SU-DHL-6 (cell line): ENCODE results near the gene UBE2L5.

Experiments used
- CTCF ChIP-seq: fragments of 200-600 bp; sonication (generic); IDR thresholded peaks from one replicate; pipeline ENCODE4 v1.5.1; 2017; ENCODE audit warnings: antibody characterized with exemption, mild to moderate bottlenecking, low read length, moderate library complexity; ENCODE audit not compliant: insufficient read depth, poor library complexity, severe bottlenecking
- EZH2phosphoT487 ChIP-seq: fragments of 200-600 bp; sonication (generic), shearing (Covaris generic); conservative IDR thresholded peaks from 2 replicates; pipeline ENCODE4 v1.6.1; 2018; ENCODE audit warnings: mild to moderate bottlenecking, antibody characterized with exemption, low read length, moderate library complexity, mixed read lengths

DNA sequence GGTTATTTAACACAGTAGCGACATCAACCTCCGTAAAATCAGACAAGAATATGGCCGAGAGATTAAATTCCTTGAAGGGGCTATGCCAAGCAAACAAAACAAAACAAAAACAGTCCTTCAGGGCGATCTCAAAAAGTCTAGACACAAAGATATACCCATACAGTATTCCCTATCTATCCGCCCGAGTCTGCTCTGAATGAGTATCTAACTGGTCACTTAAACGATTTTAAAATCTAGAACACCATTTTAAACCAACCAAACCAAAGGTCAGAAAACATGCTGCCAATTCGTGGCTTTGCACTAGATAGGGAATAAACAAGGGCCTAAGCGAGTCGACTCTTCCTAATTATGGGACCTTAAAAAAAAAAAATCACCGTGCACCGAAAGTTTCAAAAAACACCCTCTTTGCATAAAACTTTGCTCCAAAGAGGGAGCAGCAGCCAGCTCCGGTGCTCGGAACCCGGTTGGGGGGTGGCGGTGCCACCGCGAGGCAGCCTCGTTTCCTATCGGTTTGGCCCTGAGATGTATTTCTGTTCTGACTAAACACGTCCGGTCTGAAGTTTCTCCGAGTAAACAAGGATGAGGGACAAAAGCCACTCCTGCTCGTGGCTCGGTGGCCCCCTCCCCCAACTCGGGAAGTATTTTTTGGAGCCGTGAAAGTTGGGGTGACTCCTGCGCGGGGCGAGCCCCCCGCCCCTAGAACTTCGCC, 41.6 kb downstream of the UBE2L5 start:
- TF ChIP-seq CTCF, result no peak
- TF ChIP-seq EZH2phosphoT487, result no peak
